GM18507 (cell line): ENCODE data around the gene GPR15LG.
A peak's percentile ranks its signal among the peaks of the same experiment; 100 is the strongest.

Experiments
- DNase-seq: peaks from one replicate; pipeline ENCODE4 v3.0.0; 2011; ENCODE audit warnings: low read depth; ENCODE audit not compliant: insufficient read length; ENCODE audit errors: extremely low spot score
- FAIRE-seq: peaks from 2 replicates; lab custom pipeline; 2011; peaks lifted over from hg19 to GRCh38; lab: Jason Lieb, UNC

GPR15LG gene

DNA sequence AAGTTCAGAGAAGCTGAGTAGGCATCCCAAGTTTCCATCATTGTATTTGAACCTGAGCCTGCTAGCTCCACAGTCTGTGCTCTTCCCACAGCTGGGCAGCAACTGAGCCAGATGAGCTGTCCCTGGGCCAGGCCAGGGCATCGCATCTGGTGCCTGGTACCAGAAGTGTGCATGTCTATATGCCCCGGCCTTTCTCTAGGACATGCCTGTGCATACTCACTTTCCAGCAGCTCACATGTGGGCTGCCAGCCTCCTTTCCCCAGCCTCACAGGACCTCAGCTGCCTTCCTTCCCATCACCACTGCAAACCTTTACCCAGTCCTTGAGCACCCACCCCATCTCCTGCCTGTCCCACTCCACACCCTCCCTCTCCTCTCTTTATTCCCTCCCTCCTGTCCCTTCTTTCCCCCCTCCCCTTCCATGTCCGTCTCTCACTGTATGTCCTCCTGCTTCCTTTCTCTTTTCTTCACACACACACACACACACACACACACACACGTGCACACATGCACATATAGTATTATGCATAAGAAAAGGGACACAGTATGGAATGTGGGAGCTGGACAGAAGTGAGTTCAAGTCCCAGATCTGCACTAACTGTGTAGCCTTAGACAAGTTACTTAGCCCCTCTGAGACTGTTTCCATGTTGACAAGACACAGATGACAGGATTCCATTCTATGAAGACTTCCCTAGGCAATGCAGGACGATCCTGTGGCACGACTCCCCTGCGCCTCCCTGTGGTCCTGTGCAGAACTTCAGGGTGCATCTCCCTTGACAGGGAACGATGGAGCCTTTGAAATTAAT is 31.6 kb downstream of the GPR15LG start:
- FAIRE-seq, result peak; percentile 91
- peak; percentile 53 for DNase-seq

DNA sequence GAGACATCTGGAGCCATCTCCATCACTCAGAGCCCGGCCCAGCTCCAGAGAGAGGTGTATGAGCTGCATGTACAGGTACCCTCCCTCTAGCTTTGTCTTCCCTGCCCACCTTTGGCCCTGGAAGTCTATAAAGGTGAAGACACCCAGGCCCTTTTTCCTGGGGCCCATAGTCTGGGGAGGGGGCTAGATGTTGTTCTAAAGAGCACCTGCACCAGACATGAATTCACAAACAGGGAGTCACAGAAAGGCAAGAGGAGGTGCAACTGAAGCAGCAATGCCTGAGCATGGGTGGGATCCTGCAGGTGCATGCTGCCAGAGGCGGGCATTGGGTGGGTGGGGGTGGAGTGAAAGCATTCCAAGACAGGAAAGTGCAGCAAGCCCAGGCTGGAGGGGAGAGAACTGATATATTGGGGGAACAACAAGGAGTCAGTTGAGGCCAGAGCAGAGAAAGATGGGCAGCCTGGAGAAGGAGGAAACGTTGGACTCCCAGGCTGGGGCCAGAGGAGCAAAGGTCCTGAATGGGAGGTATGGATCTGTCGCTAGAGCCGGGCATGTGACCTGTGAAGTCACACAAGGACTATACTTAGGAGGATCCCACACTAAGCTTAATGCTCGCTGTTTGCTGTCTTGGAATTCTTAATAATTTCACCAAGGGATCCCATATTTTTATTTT is 32.4 kb downstream of the GPR15LG start:
- DNase-seq (no peak), FAIRE-seq (no peak)

DNA sequence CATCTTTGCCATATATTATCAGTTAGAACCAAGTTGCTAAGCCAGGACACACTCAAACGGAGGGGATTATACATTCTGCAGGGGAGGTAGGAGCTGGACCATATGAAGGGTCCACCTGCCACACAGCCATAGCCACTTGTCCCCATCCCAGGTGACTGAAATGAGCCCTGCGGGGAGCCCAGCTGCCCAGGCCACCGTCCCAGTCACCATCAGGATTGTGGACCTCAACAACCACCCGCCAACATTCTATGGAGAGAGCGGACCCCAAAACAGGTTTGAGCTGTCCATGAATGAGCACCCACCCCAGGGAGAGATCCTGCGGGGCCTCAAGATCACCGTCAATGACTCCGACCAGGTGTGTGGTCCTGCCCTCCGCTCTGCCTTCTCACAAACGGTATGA is 34.4 kb downstream of the GPR15LG start:
- FAIRE-seq, result no peak
- no peak for DNase-seq

DNA sequence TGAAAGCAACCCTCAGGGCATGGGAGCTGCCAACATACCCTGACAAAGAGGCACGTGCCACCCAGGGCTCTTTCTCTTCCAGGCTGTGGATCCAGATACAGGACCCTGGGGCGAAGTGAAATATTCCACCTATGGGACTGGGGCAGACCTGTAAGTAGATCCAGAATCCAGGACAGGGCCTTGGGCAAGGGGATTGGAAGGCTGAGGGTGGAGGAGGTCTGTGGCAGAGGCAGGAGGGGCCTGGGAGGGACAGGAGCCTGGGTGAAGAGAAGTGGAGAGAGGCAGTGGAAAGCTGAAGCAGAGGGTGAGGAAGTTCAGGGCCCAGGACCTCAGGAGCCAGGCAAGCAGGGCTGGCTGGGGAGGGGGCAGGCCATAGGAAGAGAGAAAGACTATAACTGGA is 38.0 kb downstream of the GPR15LG start:
- DNase-seq, result no peak
- no peak for FAIRE-seq

DNA sequence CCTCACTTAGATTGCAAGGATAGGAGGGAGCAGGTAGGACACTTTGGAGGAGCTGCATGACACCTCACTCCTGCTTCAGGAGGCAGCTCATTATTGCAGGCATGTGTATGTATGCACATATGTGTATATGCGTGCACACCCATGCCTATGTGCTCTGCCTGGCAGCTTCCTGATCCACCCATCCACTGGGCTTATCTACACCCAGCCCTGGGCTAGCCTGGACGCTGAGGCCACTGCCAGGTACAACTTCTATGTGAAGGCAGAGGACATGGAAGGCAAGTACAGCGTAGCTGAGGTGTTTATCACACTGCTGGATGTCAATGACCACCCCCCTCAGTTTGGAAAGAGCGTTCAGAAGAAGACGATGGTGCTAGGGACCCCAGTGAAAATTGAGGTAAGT is 38.4 kb downstream of the GPR15LG start:
- no peak for DNase-seq
- no peak for FAIRE-seq

DNA sequence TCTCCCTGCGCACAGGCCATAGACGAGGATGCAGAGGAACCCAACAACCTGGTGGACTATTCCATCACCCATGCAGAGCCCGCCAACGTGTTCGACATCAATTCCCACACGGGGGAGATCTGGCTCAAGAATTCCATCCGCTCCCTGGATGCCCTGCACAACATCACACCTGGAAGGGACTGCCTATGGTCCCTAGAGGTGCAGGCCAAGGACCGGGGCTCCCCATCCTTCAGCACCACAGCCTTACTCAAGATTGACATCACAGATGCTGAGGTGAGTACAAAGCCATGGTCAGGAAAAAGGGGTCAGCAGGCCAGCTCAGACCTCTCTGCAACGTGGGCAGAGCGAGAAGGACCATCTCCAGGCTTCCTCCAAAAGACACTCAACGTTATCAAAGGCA is 39.5 kb downstream of the GPR15LG start:
- no peak for FAIRE-seq

DNA sequence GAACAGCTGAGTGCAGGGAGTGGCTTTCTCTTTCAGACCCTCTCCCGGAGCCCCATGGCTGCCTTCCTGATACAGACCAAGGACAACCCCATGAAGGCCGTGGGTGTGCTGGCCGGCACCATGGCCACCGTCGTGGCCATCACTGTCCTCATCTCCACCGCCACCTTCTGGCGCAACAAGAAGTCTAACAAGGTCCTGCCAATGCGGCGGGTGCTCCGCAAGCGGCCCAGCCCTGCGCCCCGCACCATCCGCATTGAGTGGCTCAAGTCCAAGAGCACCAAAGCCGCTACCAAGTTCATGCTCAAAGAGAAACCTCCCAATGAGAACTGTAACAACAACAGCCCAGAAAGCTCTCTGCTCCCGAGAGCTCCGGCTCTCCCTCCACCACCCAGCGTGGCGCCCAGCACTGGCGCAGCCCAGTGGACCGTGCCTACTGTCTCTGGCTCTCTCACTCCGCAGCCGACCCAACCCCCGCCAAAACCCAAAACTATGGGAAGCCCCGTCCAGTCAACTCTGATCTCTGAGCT is 40.5 kb downstream of the GPR15LG start:
- DNase-seq, result no peak
- FAIRE-seq, result no peak

More for the DNA sequence above, 39.5 kb downstream of the GPR15LG start:
- no peak for DNase-seq

DNA sequence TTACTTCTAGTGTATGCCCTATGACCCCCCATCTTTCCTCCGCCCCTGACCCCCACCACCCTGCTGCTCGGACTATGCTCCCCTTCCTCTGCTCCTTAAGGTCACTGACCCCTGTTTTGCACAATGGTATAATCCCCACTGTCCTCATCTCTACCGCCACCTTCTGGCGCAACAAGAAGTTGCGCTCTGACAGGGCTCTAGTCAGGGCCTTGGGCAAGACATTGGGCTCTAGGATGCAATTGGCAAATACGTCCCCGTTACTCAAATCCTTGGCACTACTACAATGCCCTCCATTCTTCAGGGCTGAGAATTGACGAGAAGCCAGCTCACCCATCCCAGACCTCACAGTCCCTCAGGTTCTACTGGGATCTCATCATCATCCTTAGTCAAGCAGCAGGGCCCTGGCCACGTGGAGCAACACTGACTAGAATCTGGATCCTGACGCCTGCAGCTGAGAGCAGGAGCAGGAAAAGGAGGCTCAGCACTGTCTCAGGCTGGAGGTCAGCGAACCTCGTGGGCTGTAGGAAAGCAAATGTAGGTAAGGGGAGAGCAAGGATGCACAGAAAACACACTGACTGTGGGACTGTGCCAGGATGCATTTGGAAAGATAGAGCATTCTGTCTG is 41.1 kb downstream of the GPR15LG start:
- peak; percentile 89 for FAIRE-seq
- no peak for DNase-seq

DNA sequence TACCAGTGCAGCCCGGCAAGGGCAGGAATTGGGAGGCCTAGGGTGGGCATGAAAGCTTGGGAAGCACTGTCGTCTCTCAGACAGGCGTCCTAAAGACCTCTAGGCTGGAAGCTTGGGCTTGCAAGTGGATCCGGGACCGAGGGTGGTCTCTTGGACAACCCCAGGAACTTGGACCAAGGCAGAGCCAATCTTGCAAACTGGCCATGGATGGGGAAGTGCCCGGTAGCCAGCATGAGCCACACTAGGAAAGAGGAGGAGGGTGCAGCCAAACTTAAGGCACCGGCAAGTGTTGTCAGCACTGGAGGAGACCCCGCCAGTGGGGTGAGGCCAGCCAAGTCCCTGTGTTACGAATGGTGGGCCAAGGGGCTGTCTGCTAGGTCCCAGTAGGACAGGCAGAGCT is 43.2 kb downstream of the GPR15LG start:
- DNase-seq (no peak), FAIRE-seq (no peak)

DNA sequence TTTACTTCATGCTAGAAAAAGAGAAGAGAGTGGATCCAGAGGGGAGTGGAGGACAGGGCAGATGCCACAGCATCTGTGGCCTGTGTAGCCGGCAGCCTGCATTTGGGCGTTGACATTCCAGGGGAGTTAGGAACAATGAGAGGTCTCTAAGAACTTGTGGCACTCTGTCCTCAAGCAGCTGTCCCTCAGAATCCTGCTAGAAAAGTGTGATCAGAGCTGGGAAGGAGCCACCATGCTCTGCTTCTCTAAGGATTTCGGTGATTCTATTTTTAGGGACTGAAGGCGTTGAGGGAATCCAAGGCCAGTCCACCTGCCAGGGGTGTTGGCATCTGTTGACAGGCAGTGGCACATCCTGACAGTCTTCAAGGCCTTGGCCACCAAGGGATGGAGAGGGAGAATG is 44.1 kb downstream of the GPR15LG start:
- no peak for DNase-seq
- no peak for FAIRE-seq

DNA sequence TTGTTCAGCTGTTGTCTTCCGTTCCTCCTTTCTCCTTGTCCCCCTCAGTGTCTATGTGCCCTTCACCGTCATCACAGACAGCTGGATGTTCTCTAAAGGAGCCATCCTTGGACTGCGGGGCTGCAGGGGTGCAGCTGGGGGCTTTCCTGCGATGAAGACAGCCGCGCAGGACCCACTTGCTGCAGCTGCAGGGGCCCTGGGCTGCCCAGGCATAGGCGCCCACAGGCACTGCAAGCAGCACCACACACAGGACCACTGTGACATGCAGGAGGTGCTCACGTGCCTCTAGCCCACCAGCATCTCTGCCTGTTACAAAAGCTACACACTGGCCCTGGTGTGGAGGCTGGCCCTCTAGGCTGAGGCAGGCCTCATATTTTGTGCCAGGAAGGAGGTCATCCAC is 48.3 kb downstream of the GPR15LG start:
- FAIRE-seq (no peak), DNase-seq (no peak)

DNA sequence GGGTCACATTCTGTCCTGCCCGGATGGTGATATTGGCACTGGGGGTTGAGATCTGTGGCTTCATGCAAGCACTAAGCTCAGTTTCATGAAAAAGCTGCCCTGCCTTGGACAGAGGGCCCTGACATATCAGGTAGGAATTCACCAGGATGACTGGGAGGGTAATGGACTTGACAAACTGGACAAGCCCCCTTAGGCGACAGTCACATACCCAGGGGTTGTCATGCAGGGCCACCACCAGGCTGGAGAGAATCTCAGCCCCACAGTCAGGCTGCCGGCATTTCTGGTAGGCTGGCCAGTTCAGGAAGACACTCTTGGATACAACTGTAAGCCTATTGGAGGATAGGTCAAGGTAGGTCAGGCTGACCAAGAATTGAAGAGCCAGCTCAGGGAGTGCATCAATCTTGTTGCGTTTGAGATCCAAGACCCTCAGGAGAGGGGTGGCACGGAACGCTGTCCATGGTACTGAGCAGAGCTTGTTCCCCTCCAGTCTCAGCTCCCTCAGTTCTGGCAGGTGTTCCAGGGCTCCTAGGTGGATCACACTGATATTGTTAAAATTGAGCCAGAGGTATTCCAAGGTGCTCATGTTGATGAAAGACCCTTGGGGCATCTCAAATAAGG is 50.9 kb downstream of the GPR15LG start:
- no peak for DNase-seq

DNA sequence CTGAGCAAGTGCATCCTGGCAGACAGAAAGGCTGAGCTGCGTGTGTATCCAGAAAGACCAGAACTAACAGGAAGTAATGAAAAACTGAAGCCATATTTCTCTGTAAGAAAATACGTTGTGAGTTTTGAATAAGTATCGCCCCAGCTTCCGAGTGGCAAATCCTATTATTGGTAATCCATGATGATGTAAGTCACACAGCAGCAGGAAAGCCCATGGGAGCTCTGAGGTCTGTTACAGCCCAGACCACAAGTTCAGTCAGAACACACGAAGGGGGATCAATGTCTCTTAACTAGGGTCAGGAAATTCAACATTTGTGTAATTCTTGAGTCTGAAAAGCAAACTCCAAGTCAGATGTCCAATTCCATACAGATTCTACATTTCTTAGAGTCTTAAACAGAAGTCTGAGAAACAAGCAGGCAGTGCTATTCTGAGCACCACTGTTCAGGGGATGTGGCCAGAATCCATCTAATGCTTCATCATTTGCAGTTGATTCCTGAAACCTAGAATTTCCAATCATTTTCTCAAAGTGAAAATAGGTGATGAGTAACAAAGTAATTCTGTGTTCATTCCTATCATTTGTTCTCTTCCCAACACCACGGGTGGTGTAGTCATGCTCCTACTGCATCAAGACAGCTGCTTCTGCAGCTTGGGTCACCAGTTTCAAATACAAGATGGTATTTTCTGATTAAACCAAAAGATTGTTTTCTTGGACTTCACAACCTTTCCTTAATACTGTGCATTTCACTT is 52.0 kb downstream of the GPR15LG start, which contains the start of gene LRIT2:
LRIT2 (minus strand) TSS at position 118 of the 747 bp plus-strand sequence; CDS start at position 94, 24 bp downstream.
- FAIRE-seq (no peak), DNase-seq (no peak)

More for the DNA sequence above, 50.9 kb downstream of the GPR15LG start:
- no peak for FAIRE-seq

DNA sequence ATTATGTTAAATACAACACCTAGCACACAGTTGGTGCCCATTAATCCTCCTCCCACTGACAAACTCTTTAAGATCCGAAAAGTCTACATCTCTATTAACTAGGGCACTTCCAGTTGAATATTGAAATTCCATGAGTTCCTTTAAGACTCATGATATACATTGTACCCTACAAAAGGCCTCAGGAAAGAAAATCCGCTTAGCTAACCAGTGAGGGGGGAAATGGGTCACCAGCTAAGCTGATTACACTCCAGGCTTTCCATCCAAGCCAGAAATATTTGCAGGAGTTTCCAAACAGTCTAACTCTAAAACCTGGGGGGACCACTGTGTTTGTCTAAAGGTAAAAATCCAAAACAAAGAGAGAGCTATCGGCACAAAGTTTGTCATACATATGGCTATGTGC is 53.0 kb downstream of the GPR15LG start:
- FAIRE-seq, result no peak

DNA sequence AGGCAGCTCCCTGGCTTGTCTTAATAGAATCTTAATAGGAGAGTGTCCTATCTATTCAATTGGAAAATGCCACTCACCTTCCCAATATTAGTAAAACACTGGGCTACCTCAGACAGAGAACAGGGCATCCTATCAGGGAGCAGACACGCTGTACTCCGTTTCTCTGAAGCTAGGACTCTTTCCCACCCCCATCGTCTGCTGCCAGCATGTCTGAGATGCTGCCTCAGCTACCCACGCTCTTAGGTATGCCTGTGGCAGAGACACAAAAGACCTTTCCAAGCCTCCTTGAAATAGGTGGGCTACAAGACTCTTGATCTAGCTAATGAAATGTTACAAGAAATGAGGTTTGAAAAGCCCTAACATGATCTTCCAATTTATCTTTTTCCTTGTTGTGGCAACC is 54.2 kb downstream of the GPR15LG start:
- no peak for FAIRE-seq
- DNase-seq, result no peak

More for the DNA sequence above, 53.0 kb downstream of the GPR15LG start:
- DNase-seq, result no peak

DNA sequence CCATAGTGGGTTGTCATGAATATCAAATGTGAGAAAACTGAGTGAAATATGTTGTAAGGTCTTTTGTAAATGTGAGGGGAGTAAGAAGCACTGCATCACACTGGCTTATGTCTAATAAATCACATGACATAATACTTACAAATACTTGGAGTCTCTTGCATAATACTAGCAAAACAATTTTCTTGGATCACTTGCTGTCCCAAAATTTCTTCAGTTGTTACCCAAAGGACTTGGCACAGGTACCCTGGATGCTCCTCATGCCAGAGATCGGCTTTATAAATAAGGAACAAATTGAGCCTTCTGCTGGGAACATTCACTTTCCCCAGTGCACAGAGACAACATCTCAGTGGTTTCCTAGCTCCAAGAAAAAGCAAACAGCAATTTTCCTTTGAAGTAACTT is 56.8 kb downstream of the GPR15LG start:
- FAIRE-seq (no peak), DNase-seq (no peak)

DNA sequence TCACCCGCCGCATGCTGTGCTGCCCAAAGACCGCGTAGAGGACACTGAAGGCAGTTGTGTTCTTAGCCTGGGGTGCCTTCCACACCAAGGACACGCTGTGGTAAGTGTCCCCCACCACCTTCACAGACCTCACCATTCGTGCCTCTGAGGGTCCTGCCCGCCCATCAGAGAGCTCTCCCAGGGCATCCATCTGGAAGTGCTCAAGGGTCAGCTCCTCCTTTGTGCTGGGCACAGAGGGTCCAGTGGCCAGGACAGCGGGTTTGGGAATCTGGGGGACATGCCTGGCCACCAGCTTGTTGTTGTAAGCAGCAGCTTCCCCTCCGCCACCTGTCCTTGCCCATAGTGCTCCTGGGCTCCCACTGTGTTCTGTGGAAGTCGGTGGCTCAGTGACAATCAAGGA is 58.8 kb downstream of the GPR15LG start:
- DNase-seq, result no peak
- no peak for FAIRE-seq

DNA sequence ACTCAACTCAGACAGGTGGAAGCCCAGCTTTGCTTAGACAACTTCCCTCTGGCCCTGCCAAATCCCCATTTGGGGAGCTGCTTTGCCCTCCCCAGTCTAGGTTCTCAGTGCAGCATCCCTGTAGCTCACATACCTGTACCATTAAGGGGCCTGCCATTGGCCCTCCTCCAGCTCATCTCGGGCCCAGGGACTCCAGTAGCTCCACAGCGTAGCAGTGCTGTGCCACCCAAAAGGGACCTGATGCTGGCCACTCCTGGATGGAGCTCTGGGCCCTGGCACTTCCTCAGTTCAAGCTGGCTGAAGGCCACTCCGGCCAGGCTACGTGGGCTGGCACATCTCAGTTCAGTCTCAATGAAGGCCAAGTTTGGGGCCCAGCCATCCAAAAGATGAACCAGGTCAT is 60.3 kb downstream of the GPR15LG start:
- FAIRE-seq (no peak), DNase-seq (no peak)

DNA sequence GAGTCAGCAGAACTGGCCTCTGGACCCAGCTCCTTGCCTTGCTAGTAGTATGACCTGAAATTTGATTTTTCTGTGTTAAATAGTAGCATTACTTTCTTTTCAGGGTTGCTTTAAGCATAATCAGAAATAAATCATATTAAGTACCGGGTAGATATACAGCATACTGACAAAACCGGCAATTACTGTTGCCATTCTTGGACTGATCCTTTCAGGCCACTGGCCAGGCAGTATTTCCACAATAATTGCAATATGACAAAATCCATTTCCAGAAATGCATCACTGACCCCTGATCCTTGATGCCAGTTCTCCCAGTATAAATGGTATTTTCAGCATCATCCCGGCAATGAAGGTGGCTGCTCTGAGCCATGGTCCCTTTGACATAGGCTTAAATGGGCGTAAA is 60.9 kb downstream of the GPR15LG start:
- FAIRE-seq, result no peak
- no peak for DNase-seq
